ENCODE data around the gene GYPC.

DNA sequence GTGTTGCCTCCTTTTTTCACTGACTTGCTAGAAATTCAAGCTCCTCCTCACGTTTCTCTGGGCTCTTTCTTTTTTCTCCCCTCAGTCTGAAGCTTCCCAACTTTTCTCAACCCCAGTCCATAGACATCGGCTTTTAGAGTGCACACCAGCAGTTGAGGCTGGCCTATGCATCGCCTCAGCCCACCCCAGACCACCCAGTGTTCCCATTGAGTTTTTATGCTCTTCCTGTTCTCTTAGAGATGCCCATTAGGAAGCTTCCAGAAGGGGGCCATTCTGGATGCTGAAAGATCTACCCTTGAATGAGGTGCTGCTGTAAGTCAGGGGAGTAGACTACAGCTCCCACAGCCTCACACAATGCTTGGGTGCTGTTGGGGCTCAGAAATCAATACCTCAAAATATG, 12.0 kb upstream of the GYPC start:
- TF ChIP-seq, protein P1, sequence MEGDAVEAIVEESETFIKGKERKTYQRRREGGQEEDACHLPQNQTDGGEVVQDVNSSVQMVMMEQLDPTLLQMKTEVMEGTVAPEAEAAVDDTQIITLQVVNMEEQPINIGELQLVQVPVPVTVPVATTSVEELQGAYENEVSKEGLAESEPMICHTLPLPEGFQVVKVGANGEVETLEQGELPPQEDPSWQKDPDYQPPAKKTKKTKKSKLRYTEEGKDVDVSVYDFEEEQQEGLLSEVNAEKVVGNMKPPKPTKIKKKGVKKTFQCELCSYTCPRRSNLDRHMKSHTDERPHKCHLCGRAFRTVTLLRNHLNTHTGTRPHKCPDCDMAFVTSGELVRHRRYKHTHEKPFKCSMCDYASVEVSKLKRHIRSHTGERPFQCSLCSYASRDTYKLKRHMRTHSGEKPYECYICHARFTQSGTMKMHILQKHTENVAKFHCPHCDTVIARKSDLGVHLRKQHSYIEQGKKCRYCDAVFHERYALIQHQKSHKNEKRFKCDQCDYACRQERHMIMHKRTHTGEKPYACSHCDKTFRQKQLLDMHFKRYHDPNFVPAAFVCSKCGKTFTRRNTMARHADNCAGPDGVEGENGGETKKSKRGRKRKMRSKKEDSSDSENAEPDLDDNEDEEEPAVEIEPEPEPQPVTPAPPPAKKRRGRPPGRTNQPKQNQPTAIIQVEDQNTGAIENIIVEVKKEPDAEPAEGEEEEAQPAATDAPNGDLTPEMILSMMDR (IDR thresholded peaks at IDR 0.05), result no peak
- no peak for TF ChIP-seq POLR2A (IDR thresholded peaks at IDR 0.05)
- TF ChIP-seq POLR2AphosphoS5 (IDR thresholded peaks at IDR 0.05), result no peak
- no peak for TF ChIP-seq EP300 (IDR thresholded peaks at IDR 0.05)
